Memory B cell (primary cell): ENCODE measurements around the gene BAZ2A.

Source experiments
- ATAC-seq: fragments of 150-1000 bp; cut with Tn5 transposase; 2 replicates; pipeline ENCODE4 v1.10.0; 2021; ENCODE audit warnings: low read depth, mild to moderate bottlenecking, moderate library complexity
- DNase-seq, 2 donors: peaks; one replicate each; pipeline ENCODE4 v3.0.0; 2022; ENCODE audit warnings: low spot score in 2 of 2
- H3K27ac Mint-ChIP-seq: one replicate; pipeline ENCODE4 v1.8.0; 2022; ENCODE audit warnings: mild to moderate bottlenecking, moderate library complexity, mixed read lengths
- H3K27me3 Mint-ChIP-seq: one replicate; pipeline ENCODE4 v1.8.0; 2022; ENCODE audit warnings: mixed read lengths
- H3K36me3 Mint-ChIP-seq: one replicate; pipeline ENCODE4 v1.8.0; 2022; ENCODE audit warnings: mild to moderate bottlenecking, mixed read lengths
- H3K4me1 Mint-ChIP-seq: one replicate; pipeline ENCODE4 v1.8.0; 2022; ENCODE audit warnings: mixed read lengths
- H3K4me3 Mint-ChIP-seq: one replicate; pipeline ENCODE4 v1.8.0; 2022; ENCODE audit warnings: mild to moderate bottlenecking, moderate library complexity, mixed read lengths
- H3K9me3 Mint-ChIP-seq: one replicate; pipeline ENCODE4 v1.8.0; 2022; ENCODE audit warnings: mixed read lengths

Gene BAZ2A

GRCh38 chr12:56631790-56632700 is 1.9 kb upstream of the BAZ2A start:
- H3K27me3 Mint-ChIP-seq: no peaks in the 10 kb centered on the region
- DNase-seq: peak in 1 of 2 donors; percentile 43
- H3K4me1 Mint-ChIP-seq: peaks cover 61% of the 10 kb centered on the region
- no peak for ATAC-seq
- H3K9me3 Mint-ChIP-seq: no peaks in the 10 kb centered on the region
- peak overlapping the region; percentile 88 for H3K27ac Mint-ChIP-seq
- peaks cover 1% of the 10 kb centered on the region for H3K36me3 Mint-ChIP-seq
- H3K4me3 Mint-ChIP-seq: peak overlapping the region; percentile 96

DNA sequence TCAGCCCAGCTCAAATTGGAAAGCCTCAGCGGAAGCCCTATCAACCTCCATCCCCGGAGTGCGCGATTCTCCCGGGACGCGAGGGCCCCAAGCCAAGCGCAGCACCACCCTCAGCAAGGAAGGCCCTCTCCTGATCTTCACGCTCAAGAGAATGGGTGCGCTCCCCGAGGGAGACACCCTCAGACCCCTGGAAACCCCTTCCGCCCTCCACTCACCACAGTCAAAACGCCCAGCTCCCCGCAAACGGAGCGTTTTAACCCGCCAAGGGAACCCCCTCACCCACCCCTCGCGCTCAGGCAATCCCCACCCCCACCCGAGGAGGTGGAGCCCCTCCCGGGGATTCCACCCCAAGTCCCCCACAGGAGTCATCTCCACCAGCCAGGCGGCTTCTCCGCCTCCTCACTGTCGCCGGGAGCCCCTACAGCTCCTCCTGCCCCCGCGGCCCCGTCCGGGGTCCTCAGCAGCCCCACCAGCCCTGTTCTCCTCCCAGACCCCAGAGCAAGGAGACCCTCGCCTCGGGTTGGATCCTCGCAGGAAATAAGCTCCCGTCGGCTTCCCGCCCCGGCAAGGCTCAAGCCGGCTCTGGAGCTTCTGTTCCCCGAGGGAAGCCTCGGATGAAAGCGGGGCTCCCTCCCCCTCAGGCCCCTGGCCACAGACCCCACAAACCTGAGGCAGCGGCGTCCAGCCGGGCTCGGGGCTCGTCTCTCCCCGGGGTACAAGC is 507 bp downstream of the BAZ2A start:
- Mint-ChIP-seq H3K36me3 (peaks cover 1% of the 10 kb centered on the region), H3K27ac (peak overlapping the region; percentile 96)
- ATAC-seq: peak; percentile 12

DNA sequence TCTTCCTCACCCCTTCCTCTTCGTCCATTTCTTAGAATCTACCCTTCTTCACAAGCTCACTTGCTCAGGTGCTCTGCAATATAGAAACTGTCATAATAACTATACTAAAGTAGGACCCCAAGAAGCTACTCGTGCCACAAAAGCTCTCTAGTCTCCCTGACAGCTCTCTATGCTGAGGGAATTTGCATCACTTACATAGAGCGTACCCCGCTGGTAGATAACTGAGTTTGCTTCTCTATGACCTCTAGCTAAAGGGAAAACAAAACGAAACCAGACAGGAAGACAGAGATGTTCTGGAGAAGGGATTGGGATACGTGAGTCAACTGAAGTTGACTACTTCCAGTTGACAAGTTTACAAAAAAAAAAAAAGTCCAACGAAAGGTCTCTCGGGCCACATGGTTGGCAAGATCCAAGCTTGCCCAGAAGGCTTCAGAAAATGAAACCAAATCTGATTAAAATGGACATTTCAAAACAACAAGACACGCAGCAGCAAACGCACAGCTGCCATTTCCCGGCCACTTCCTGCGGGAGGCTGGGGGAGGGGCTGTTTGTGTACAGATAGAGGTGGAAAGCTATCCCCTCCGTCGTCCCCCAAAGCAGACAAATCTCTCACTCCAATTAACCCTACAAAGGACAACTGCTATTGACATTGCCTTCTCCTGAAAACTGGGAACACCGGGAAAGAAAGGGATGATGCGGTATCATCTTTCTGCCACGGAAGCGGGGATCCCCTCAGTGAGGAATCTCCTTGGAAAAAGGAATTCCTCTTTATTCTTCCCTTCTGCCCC is 1.3 kb downstream of the BAZ2A start:
- H3K27me3 Mint-ChIP-seq: no peaks in the 10 kb centered on the region
- H3K4me3 Mint-ChIP-seq: peak overlapping the region; percentile 90
- peaks cover 1% of the 10 kb centered on the region for H3K36me3 Mint-ChIP-seq
- H3K4me1 Mint-ChIP-seq: peaks cover 38% of the 10 kb centered on the region
- ATAC-seq: peak; percentile 39
- H3K9me3 Mint-ChIP-seq: no peaks in the 10 kb centered on the region
- peak; percentile 53 to 57 for DNase-seq
- H3K27ac Mint-ChIP-seq: peak overlapping the region; percentile 96

More for the DNA sequence above, 507 bp downstream of the BAZ2A start:
- H3K4me3 Mint-ChIP-seq: peak overlapping the region; percentile 90
- no peaks in the 10 kb centered on the region for H3K27me3 Mint-ChIP-seq
- DNase-seq: no peak
- peaks cover 42% of the 10 kb centered on the region for H3K4me1 Mint-ChIP-seq
- H3K9me3 Mint-ChIP-seq: no peaks in the 10 kb centered on the region

- DNase-seq (peak in 1 of 2 donors; percentile 35), ATAC-seq (peak; percentile 30)
- peak overlapping the region; percentile 11 for H3K4me3 Mint-ChIP-seq
- peaks cover 23% of the 10 kb centered on the region for H3K4me1 Mint-ChIP-seq
- H3K36me3 Mint-ChIP-seq: peaks cover 1% of the 10 kb centered on the region
- no peaks in the 10 kb centered on the region for H3K27me3 Mint-ChIP-seq
- no peaks in the 10 kb centered on the region for H3K9me3 Mint-ChIP-seq
- H3K27ac Mint-ChIP-seq: peak overlapping the region; percentile 88
Measured at GRCh38 chr12:56626701-56627100, 3.4 kb downstream of the BAZ2A start.

- H3K27me3 Mint-ChIP-seq: no peaks in the 10 kb centered on the region
- DNase-seq (no peak), ATAC-seq (no peak)
- H3K27ac Mint-ChIP-seq: no peak overlapping the region
- no peaks in the 10 kb centered on the region for H3K9me3 Mint-ChIP-seq
- H3K36me3 Mint-ChIP-seq: peaks cover 7% of the 10 kb centered on the region
- H3K4me1 Mint-ChIP-seq: peaks cover 17% of the 10 kb centered on the region
- no peak overlapping the region for H3K4me3 Mint-ChIP-seq
Measured at GRCh38 chr12:56622535-56622934, 7.6 kb downstream of the BAZ2A start.

DNA sequence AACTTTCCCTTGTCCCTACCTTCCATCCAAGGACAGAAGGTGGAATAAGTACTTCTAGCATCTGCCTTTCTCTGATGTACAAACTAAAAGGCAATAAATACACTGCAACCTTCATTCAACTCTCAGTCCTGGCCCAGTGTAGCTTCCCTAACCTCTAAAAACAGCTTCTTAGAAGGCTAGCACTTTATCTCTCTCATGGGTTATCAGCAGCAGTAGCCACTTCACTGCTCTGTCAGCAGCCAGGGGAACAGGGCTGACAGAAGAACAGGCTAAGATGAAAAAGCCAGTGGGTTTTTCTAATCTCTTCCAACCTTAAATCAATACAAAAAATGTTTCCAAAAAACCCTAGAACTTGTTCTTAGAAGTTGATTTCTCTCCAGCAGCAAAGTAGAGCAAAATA is 13.2 kb downstream of the BAZ2A start:
- Mint-ChIP-seq H3K27me3 (no peaks in the 10 kb centered on the region), H3K36me3 (peaks cover 39% of the 10 kb centered on the region), H3K27ac (peak overlapping the region; percentile 72)

DNA sequence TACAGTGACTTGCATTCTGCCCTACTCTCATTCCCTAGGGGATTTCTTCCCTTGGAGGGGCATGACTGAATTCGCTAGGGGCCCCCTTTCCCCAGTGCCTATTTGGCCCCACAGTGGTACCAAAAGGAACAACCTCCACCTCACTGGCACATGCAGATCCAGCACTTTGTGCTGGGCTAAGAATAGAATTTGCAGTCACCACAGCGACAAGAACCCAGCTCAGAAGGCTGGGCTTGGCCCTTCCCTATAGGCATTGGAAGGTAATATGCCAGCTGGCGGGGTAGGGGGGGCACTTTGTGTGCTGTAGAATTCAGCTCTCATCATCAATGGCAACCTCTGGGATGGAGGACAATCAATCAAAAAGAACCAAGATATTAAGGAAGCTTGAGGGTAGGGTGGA is 13.9 kb downstream of the BAZ2A start:
- no peak overlapping the region for H3K4me3 Mint-ChIP-seq
- peaks cover 17% of the 10 kb centered on the region for H3K4me1 Mint-ChIP-seq
- H3K36me3 Mint-ChIP-seq: peaks cover 45% of the 10 kb centered on the region
- H3K9me3 Mint-ChIP-seq: no peaks in the 10 kb centered on the region
- DNase-seq (no peak), ATAC-seq (no peak)
- H3K27me3 Mint-ChIP-seq: no peaks in the 10 kb centered on the region
- no peak overlapping the region for H3K27ac Mint-ChIP-seq

More for the DNA sequence above, 13.2 kb downstream of the BAZ2A start:
- Mint-ChIP-seq H3K4me1 (peaks cover 17% of the 10 kb centered on the region), H3K9me3 (no peaks in the 10 kb centered on the region), H3K4me3 (no peak overlapping the region)
- no peak for ATAC-seq
- DNase-seq: no peak

- Mint-ChIP-seq H3K36me3 (peaks cover 51% of the 10 kb centered on the region), H3K27me3 (no peaks in the 10 kb centered on the region), H3K4me3 (no peak overlapping the region), H3K27ac (peak overlapping the region; percentile 60), H3K9me3 (no peaks in the 10 kb centered on the region), H3K4me1 (peaks cover 8% of the 10 kb centered on the region)
- DNase-seq: no peak
- no peak for ATAC-seq
Measured at GRCh38 chr12:56614627-56615026, 15.5 kb downstream of the BAZ2A start.

DNA sequence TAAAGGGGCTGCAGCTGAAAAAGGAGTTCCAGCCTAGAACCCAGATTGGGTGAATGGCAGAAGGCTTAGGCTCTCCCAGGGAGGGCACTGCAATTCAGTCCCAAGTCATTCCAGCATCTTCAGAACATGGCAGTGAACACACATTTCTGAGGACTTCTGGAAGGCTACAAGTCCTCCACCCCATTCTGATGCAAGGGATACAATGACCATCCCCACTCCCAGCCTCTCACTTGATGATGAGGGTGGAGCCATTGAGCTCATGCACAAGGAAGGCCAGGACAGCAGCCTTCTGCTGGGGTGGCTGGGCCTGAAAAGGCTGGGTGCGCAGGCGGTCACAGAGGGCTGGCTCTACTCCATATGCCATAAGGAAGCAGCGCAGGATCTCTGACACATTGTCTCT is 25.8 kb downstream of the BAZ2A start:
- H3K36me3 Mint-ChIP-seq: peaks cover 46% of the 10 kb centered on the region
- no peaks in the 10 kb centered on the region for H3K4me1 Mint-ChIP-seq
- no peak overlapping the region for H3K27ac Mint-ChIP-seq
- DNase-seq (no peak), ATAC-seq (no peak)
- no peaks in the 10 kb centered on the region for H3K27me3 Mint-ChIP-seq
- H3K9me3 Mint-ChIP-seq: no peaks in the 10 kb centered on the region
- H3K4me3 Mint-ChIP-seq: no peak overlapping the region

DNA sequence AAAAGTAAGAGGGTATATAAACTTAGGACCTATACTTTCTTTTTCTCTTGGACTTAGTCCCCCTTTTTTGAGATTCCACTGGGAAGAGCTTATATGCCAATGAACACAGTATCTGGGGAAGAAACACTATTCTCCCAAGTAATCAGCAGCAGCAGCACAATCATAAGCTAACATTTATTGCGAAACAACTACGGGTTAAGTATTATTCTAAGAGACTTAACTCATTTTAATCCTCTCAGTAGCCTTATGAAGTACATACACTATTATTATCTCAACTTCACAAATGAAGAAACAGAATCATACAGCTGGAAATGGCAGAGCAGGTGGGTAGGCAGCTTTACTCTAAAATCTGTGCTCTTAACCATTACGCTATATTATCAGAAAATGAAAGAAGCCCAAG is 27.9 kb downstream of the BAZ2A start:
- Mint-ChIP-seq H3K4me3 (no peak overlapping the region), H3K4me1 (no peaks in the 10 kb centered on the region), H3K27ac (no peak overlapping the region), H3K27me3 (no peaks in the 10 kb centered on the region), H3K9me3 (no peaks in the 10 kb centered on the region), H3K36me3 (peaks cover 51% of the 10 kb centered on the region)
- no peak for DNase-seq
- ATAC-seq: no peak

GRCh38 chr12:56601503-56601902 is 28.6 kb downstream of the BAZ2A start:
- DNase-seq: peak; percentile 17 to 26
- peak overlapping the region; percentile 58 for H3K27ac Mint-ChIP-seq
- no peaks in the 10 kb centered on the region for H3K9me3 Mint-ChIP-seq
- peaks cover 2% of the 10 kb centered on the region for H3K4me1 Mint-ChIP-seq
- no peaks in the 10 kb centered on the region for H3K27me3 Mint-ChIP-seq
- H3K36me3 Mint-ChIP-seq: peaks cover 54% of the 10 kb centered on the region
- no peak overlapping the region for H3K4me3 Mint-ChIP-seq
- ATAC-seq: peak; percentile 62

- H3K27ac Mint-ChIP-seq: no peak overlapping the region
Measured at GRCh38 chr12:56600753-56601152, 29.4 kb downstream of the BAZ2A start.

DNA sequence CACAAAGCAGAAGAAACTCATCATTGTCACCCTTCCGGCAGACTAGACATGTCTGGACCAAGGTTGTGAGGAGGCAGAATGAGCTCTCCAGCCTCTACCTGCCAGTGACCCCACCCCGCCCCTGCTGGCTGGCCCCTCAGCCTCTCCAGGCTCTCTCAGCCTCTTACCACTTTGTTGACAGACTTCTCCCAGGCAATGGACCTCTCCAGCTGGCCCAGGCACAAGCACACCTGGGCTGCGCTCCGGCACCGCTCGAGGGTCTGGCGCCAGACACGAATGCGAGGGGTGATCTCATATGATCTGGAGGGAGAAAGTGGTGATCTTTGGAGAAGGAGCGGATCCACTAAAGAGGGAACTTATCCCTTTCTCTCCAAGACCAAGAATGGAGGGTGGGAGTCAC is 30.3 kb downstream of the BAZ2A start:
- Mint-ChIP-seq H3K4me1 (peaks cover 2% of the 10 kb centered on the region), H3K4me3 (no peak overlapping the region), H3K27me3 (no peaks in the 10 kb centered on the region), H3K27ac (no peak overlapping the region), H3K9me3 (no peaks in the 10 kb centered on the region), H3K36me3 (peaks cover 43% of the 10 kb centered on the region)
- no peak for DNase-seq
- ATAC-seq: no peak

More at GRCh38 chr12:56600753-56601152, 29.4 kb downstream of the BAZ2A start:
- no peak for DNase-seq
- H3K4me1 Mint-ChIP-seq: peaks cover 2% of the 10 kb centered on the region
- peaks cover 48% of the 10 kb centered on the region for H3K36me3 Mint-ChIP-seq
- H3K9me3 Mint-ChIP-seq: no peaks in the 10 kb centered on the region
- no peaks in the 10 kb centered on the region for H3K27me3 Mint-ChIP-seq
- no peak for ATAC-seq
- H3K4me3 Mint-ChIP-seq: no peak overlapping the region

DNA sequence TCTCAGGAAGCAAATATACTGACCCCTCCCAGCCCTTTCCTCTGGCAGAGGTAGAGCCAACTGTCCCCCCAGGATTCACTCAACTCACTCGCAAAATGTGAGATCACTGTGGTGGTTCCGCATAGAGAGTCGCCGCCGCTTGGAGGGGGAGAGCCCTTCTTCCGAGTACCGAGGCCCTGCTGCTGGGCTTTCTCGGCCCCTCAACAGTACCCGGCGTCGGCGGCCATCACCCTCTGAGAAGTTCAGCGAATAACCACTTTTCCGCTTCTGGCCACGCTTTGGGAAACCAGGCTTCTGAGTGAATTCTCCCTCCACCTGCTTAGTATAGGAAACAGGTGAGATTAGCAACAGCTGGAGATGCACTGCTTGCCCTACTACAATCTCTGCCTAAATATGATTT is 31.1 kb downstream of the BAZ2A start:
- Mint-ChIP-seq H3K36me3 (peaks cover 38% of the 10 kb centered on the region), H3K4me3 (no peak overlapping the region), H3K9me3 (no peaks in the 10 kb centered on the region), H3K4me1 (peaks cover 7% of the 10 kb centered on the region), H3K27ac (no peak overlapping the region), H3K27me3 (no peaks in the 10 kb centered on the region)
- DNase-seq (no peak), ATAC-seq (no peak)
